ENCODE data around the gene PPIF.

PPIF gene

DNA sequence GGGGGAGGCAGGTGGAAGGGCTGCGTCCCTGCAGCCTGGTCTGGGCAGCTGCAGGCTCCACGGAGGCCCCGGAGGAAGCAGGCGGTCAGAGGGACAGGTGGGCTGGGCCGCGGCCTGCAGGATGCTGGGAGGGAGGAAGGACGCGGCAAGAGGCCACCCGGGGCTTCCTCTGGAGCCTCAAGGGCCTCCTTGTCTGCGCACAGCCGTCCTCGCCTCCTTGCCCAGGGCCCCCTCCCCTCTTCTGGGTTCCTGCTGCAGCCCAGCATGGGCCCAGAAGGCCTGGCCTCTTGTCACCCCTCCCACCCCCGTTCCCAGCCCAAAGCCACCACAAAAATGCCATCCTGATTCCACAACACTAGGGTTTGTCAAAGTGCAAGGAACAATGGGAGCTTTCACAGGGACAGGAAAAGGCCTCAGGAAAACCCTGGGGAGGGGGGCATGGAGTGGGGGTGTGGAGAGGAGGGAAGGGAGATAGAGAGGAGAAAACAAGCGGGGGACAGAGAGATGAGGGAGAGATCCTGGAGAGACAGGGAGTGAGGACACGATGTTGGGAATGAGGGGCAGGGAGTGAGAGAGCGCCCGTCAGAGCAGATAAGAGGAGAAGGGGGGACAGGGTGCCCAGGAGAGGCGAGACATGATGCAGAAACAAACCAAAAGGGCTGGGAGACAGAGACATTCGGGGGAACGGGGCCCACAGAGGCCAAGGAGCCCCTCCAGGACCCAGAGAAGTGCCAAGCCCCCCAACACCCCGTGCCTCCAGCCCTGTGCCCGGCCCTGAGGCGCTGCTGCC, 56.4 kb downstream of the PPIF start:
- peak; percentile 94 for DNase-seq (ENCODE audit: low spot score)

- no peak for DNase-seq (ENCODE audit: low spot score)
Measured at GRCh38 chr10:79404231-79404609, 57.0 kb downstream of the PPIF start.

- no peak for DNase-seq (ENCODE audit: low spot score)
Measured at GRCh38 chr10:79404690-79405131, 57.4 kb downstream of the PPIF start.
